Effector memory CD4-positive, alpha-beta T cell (primary cell): ENCODE results near the gene ZMIZ1.
"Not testable (repeated sequence)": the region's sequence is repeated elsewhere in the genome, so short reads cannot be mapped to it uniquely, and the experiment has no call there.

Experiments
- DNase-seq, 3 donors: peaks; one replicate each; pipeline ENCODE4 v3.0.0-alpha.2; 2020
- H3K27ac ChIP-seq: 2 replicates; pipeline ENCODE4 v1.7.0; 2013; ENCODE audit warnings: mild to moderate bottlenecking, low read length, moderate library complexity; ENCODE audit not compliant: insufficient read depth, poor library complexity, severe bottlenecking
- H3K27me3 ChIP-seq: replicated peaks from 2 replicates; pipeline ENCODE4 v1.7.0; 2013; ENCODE audit warnings: mild to moderate bottlenecking, low read length; ENCODE audit not compliant: insufficient read depth, control insufficient read depth, poor library complexity, severe bottlenecking
- H3K36me3 ChIP-seq: 2 replicates; pipeline ENCODE4 v1.7.0; 2013; ENCODE audit warnings: mild to moderate bottlenecking, low read length, moderate library complexity; ENCODE audit not compliant: control insufficient read depth, insufficient read depth
- H3K4me1 ChIP-seq: 2 replicates; pipeline ENCODE4 v1.7.0; 2013; ENCODE audit warnings: low read length, mild to moderate bottlenecking; ENCODE audit not compliant: control insufficient read depth, insufficient read depth, poor library complexity, severe bottlenecking
- H3K4me3 ChIP-seq: 2 replicates; pipeline ENCODE4 v1.7.0; 2013; ENCODE audit warnings: low read length, low read depth, mild to moderate bottlenecking; ENCODE audit not compliant: insufficient read depth, poor library complexity, severe bottlenecking
- H3K9me3 ChIP-seq: 2 replicates; pipeline ENCODE4 v1.7.0; 2013; ENCODE audit warnings: mild to moderate bottlenecking, low read length, moderate library complexity; ENCODE audit not compliant: control insufficient read depth

The ZMIZ1 gene

GRCh38 chr10:79031723-79032122 is 37.0 kb upstream of the ZMIZ1 start:
- Histone ChIP-seq H3K27me3 (no peaks in the 10 kb centered on the region), H3K27ac (no peak overlapping the region), H3K9me3 (no peaks in the 10 kb centered on the region), H3K4me1 (peaks cover 4% of the 10 kb centered on the region), H3K36me3 (no peaks in the 10 kb centered on the region), H3K4me3 (no peak overlapping the region)
- DNase-seq = no peak

- Histone ChIP-seq H3K4me1 (no peaks in the 10 kb centered on the region), H3K27ac (no peak overlapping the region), H3K9me3 (no peaks in the 10 kb centered on the region), H3K4me3 (no peak overlapping the region), H3K36me3 (no peaks in the 10 kb centered on the region), H3K27me3 (no peaks in the 10 kb centered on the region)
- DNase-seq = no peak
Measured at GRCh38 chr10:79034271-79034876, 34.4 kb upstream of the ZMIZ1 start.

- H3K36me3 ChIP-seq, DNase-seq, H3K27me3 ChIP-seq, H3K27ac ChIP-seq, H3K4me3 ChIP-seq, H3K9me3 ChIP-seq, H3K4me1 ChIP-seq: not testable (repeated sequence)
Measured at GRCh38 chr10:79036416-79036815, 32.4 kb upstream of the ZMIZ1 start.

GRCh38 chr10:79038104-79038840 is 30.5 kb upstream of the ZMIZ1 start:
- Histone ChIP-seq H3K27ac (no peak overlapping the region), H3K4me3 (no peak overlapping the region), H3K27me3 (no peaks in the 10 kb centered on the region), H3K4me1 (no peaks in the 10 kb centered on the region), H3K9me3 (no peaks in the 10 kb centered on the region), H3K36me3 (no peaks in the 10 kb centered on the region)
- DNase-seq = no peak

GRCh38 chr10:79038841-79039201 is 29.9 kb upstream of the ZMIZ1 start:
- DNase-seq = no peak
- Histone ChIP-seq H3K36me3 (no peaks in the 10 kb centered on the region), H3K27me3 (no peaks in the 10 kb centered on the region), H3K27ac (no peak overlapping the region), H3K9me3 (no peaks in the 10 kb centered on the region), H3K4me3 (no peak overlapping the region), H3K4me1 (peaks cover under 1% of the 10 kb centered on the region)

GRCh38 chr10:79042639-79043411 is 25.9 kb upstream of the ZMIZ1 start:
- H3K36me3 ChIP-seq = no peaks in the 10 kb centered on the region
- no peak for DNase-seq
- no peaks in the 10 kb centered on the region for H3K27me3 ChIP-seq
- H3K9me3 ChIP-seq = no peaks in the 10 kb centered on the region
- H3K27ac ChIP-seq = no peak overlapping the region
- no peak overlapping the region for H3K4me3 ChIP-seq
- peaks cover 21% of the 10 kb centered on the region for H3K4me1 ChIP-seq

- Histone ChIP-seq H3K4me1 (peaks cover 33% of the 10 kb centered on the region), H3K9me3 (no peaks in the 10 kb centered on the region), H3K4me3 (no peak overlapping the region), H3K27me3 (no peaks in the 10 kb centered on the region), H3K27ac (no peak overlapping the region), H3K36me3 (no peaks in the 10 kb centered on the region)
- no peak for DNase-seq
Measured at GRCh38 chr10:79044036-79044632, 24.6 kb upstream of the ZMIZ1 start.

GRCh38 chr10:79044846-79045245 is 23.9 kb upstream of the ZMIZ1 start:
- Histone ChIP-seq H3K4me3 (no peak overlapping the region), H3K27me3 (no peaks in the 10 kb centered on the region), H3K27ac (no peak overlapping the region), H3K36me3 (no peaks in the 10 kb centered on the region), H3K4me1 (peaks cover 36% of the 10 kb centered on the region), H3K9me3 (no peaks in the 10 kb centered on the region)
- DNase-seq = no peak

- Histone ChIP-seq H3K27ac (no peak overlapping the region), H3K9me3 (no peaks in the 10 kb centered on the region), H3K36me3 (no peaks in the 10 kb centered on the region), H3K4me3 (no peak overlapping the region), H3K4me1 (peaks cover 36% of the 10 kb centered on the region), H3K27me3 (no peaks in the 10 kb centered on the region)
- no peak for DNase-seq
Measured at GRCh38 chr10:79045566-79046175, 23.1 kb upstream of the ZMIZ1 start.
